Ovary (tissue), 9 donors: ENCODE results near the gene GALC. TPM values are rescaled to one million over a fixed set of nuclear protein-coding genes. Genes with fewer than 3 reads are reported as not detected.

ENCODE experiments used
- DNase-seq, 5 donors: peaks; one replicate each; pipeline ENCODE4 v3.0.0-alpha.2; 2019 to 2020
- H3K27ac ChIP-seq, 2 donors: fragments of 200-600 bp; one replicate each; pipeline versions ENCODE4 v1.5.1 to v1.8.0; 2019 to 2022
- H3K27me3 ChIP-seq: fragments of 200-600 bp; one replicate; pipeline ENCODE4 v1.8.0; 2022
- H3K36me3 ChIP-seq: fragments of 200-600 bp; sonication (generic); one replicate; pipeline ENCODE4 v1.5.1; 2019
- H3K4me1 ChIP-seq: one replicate; pipeline ENCODE4 v1.8.1; 2013; ENCODE audit warnings: mild to moderate bottlenecking, moderate library complexity; ENCODE audit not compliant: insufficient read depth
- H3K4me3 ChIP-seq: fragments of 200-600 bp; sonication (generic); one replicate; pipeline ENCODE4 v1.5.1; 2017
- H3K9me3 ChIP-seq, 2 donors: fragments of 200-600 bp in 1 of 2; sonication (generic) in 1 of 2; one replicate each; pipeline versions ENCODE4 v1.5.1 to v1.8.1; 2013 to 2019; ENCODE audit warnings: mild to moderate bottlenecking in 1 of 2, moderate library complexity in 1 of 2
- CTCF ChIP-seq, 3 donors: fragments of 450-650 bp in 2 of 3; fragments of 200-600 bp in 1 of 3; IDR thresholded peaks; one replicate each; pipeline versions ENCODE4 v1.5.1 to v1.8.0; 2016 to 2022; ENCODE audit warnings: antibody characterized with exemption in 3 of 3, mild to moderate bottlenecking in 1 of 3
- EP300 ChIP-seq: sonication (generic); formaldehyde crosslinking; IDR thresholded peaks from one replicate; pipeline ENCODE4 v1.6.1; 2017; ENCODE audit warnings: antibody characterized with exemption
- POLR2A ChIP-seq: fragments of 450-650 bp; IDR thresholded peaks from one replicate; pipeline ENCODE4 v1.6.1; 2017; ENCODE audit warnings: antibody characterized with exemption, mild to moderate bottlenecking, moderate library complexity
- WGBS, 3 donors: extraction: QIAGEN DNeasy Blood & Tissue Kit in 1 of 3; methylation state at CpG; one replicate each; pipeline versions ENCODE4 v1.1.5 to v1.1.7; 2013 to 2017; 5-methylcytosine and 5-hydroxymethylcytosine counted together
- intact Hi-C, 4 donors: fragments of 100-400 bp; cut with DNase I; formaldehyde crosslinking; loops; one replicate each; pipeline versions ENCODE4 v1.11.0 to v1.15.1; 2022 to 2023
- polyA plus RNA-seq, 2 donors: library from polyadenylated mRNA; stranded (reverse); fragments of 200-250 nt in 1 of 2; fragments of 350-450 nt in 1 of 2; fragmentation: Illumina TruSeq in 1 of 2; extraction: RNeasy Lipid Tissue Mini Kit (QIAGEN cat#74804) in 1 of 2; gene quantifications; one replicate each; pipeline ENCODE4 v1.2.3, GENCODE V29; 2013 to 2014
- total RNA-seq, 7 donors: library from RNA; depleted of rRNA in 2 of 7; stranded (reverse); fragments of >200 nt in 2 of 7; fragmentation: NEBNext Ultra II Directional in 3 of 7; extraction: Animal tissue kit (Norgen Biotek cat#: 25700) in 3 of 7; gene quantifications; one replicate each; pipeline versions ENCODE4 v1.1.0 to v1.2.4, GENCODE V29; 2016 to 2023
- donor health status: DM: no; HTN: no; CAD: no; lungs with moderate emphysema.
- donor health status: DM: no; HTN: no; CAD: no.
- donor health status: Bipolar disorder and iron deficiency.
- donor health status: DM: yes; HTN: yes; CAD: no.
- donor health status: DM: no; HTN: no; CAD: no.
- donor health status: DM: yes; HTN: yes; CAD: no.

GALC gene
- total and polyA plus RNA-seq, 9 donors = 12.4 to 63.4 (median 22.7) TPM

DNA sequence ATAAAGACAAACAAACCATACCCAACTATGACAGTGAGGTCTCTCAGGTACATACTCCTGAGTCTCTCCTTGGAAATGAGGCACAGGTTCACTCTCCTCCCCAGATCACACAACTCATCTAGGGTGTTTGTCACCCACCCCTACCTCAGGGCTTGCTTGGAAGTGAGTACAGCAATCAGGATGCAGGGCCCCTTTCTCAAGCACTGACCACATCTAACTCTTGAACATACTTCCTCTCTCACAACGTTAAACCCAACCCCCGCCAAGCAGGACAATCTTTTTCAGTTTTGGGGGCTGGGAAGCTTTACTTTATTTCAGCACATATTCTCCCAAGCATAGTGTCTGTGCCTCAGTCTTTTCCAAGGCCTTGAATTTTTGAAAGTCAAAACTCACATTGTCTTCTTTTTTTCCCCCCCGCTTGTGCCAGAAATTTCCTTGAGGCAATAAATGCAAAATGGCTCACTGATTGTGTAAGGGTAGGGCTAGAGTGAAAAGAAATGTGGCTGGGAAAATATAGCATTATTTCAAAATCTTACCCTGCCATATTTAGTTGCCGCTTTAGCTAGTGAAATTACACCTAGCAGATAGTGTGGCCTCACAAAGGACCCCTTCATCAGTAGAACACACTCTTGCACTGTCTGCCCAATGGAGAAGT, 9.6 kb upstream of the GALC start:
- Histone ChIP-seq H3K9me3 (no peaks in the 10 kb centered on the region), H3K27ac (no peak overlapping the region), H3K36me3 (no peaks in the 10 kb centered on the region), H3K4me1 (no peaks in the 10 kb centered on the region), H3K27me3 (no peaks in the 10 kb centered on the region), H3K4me3 (no peak overlapping the region)
- DNase-seq = no peak
- WGBS, 3 donors = 89 to 92% (median 89%) methylated on average over 4 of the region's 4 CpGs
- intact Hi-C loops = no loop called here
- no peak for TF ChIP-seq CTCF (IDR thresholded peaks at IDR 0.05)
- no peak for TF ChIP-seq EP300
- TF ChIP-seq POLR2A = no peak

- Histone ChIP-seq H3K4me3 (no peak overlapping the region), H3K4me1 (no peaks in the 10 kb centered on the region), H3K36me3 (no peaks in the 10 kb centered on the region), H3K27ac (no peak overlapping the region), H3K9me3 (no peaks in the 10 kb centered on the region), H3K27me3 (no peaks in the 10 kb centered on the region)
- intact Hi-C loops = no loop called here
- TF ChIP-seq CTCF (IDR thresholded peaks at IDR 0.05) (no peak), EP300 (no peak), POLR2A (no peak)
- WGBS, 3 donors = 87 to 92% (median 92%) methylated on average over 2 of the region's 2 CpGs
- DNase-seq = no peak
Observed at GRCh38 chr14:87999277-87999676, 6.3 kb upstream of the GALC start.

DNA sequence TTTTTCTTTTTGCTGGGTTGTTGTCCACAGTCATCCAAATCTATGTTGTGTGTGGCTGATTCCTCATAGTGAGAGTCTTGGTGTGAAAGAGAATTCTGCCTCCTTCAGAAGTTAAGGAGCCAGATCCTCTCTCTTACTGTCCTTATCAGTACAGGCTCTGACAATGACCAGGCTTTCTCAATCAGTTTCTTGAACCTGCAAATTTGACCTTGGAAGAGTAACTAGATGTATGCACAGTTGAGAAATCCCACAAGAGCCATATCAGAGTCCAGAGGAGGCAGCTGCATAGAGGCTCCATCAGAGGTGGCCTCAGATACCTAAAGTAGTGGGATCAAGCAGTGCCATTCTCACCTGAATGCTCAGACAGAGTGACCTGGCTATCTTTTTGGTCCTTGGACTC, 5.5 kb upstream of the GALC start:
- intact Hi-C loops = no loop called here
- Histone ChIP-seq H3K27ac (no peak overlapping the region), H3K4me3 (no peak overlapping the region), H3K27me3 (no peaks in the 10 kb centered on the region), H3K4me1 (no peaks in the 10 kb centered on the region), H3K36me3 (no peaks in the 10 kb centered on the region), H3K9me3 (no peaks in the 10 kb centered on the region)
- no peak for DNase-seq
- no peak for TF ChIP-seq POLR2A
- no peak for TF ChIP-seq CTCF (IDR thresholded peaks at IDR 0.05)
- no peak for TF ChIP-seq EP300

GRCh38 chr14:87996291-87996592, 3.3 kb upstream of the GALC start:
- TF ChIP-seq CTCF (IDR thresholded peaks at IDR 0.05) (no peak), POLR2A (no peak), EP300 (no peak)
- Histone ChIP-seq H3K9me3 (no peaks in the 10 kb centered on the region), H3K27me3 (no peaks in the 10 kb centered on the region), H3K4me1 (no peaks in the 10 kb centered on the region), H3K4me3 (no peak overlapping the region), H3K27ac (no peak overlapping the region), H3K36me3 (no peaks in the 10 kb centered on the region)
- intact Hi-C loops = no loop called here
- DNase-seq = no peak
- WGBS, 3 donors = 4 to 33% (median 4%) methylated on average over 1 of the region's 1 CpG
